Measurements from ENCODE around the gene GALR2. TPM values are rescaled to one million over a fixed set of nuclear protein-coding genes. Genes with fewer than 3 reads are reported as not detected.
"Not testable (repeated sequence)": the region's sequence is repeated elsewhere in the genome, so short reads cannot be mapped to it uniquely, and the experiment has no call there.

GALR2 gene
- total RNA-seq, 3 donors from 2014 or later: 6.1 to 12.6 (median 10.2) TPM

- H3K36me3 Mint-ChIP-seq (ENCODE audit: insufficient read depth): peaks cover 53% of the 10 kb centered on the region
- H3K9me3 Mint-ChIP-seq; H3K27me3 Mint-ChIP-seq (ENCODE audit: low read depth); DNase-seq; ATAC-seq; H3K4me3 Mint-ChIP-seq: not testable (repeated sequence)
- H3K4me1 Mint-ChIP-seq (ENCODE audit: low read depth): peaks cover 12% of the 10 kb centered on the region
These were observed 30.0 kb upstream of the GALR2 start for GRCh38 chr17:76044475-76045007.

DNA sequence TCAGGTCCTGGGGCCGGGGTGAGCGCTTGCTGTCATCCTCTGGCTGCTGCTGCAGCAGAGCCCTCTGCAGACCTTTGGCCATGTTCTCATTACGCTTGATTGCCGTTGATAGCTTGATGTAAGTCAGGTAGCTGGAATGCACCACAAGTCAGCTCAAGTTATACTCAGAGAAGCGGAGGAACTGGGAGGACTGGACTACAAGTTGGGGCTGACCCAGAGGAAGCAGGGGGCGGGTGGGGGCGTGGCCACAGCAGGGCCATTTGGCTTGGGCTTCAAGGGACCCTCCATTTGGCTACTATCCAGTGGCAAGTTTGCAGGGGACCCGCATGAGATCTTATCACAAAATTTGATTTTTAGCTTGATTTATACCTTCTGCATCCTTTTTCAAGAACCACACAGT is 28.5 kb upstream of the GALR2 start:
- Mint-ChIP-seq H3K36me3 (ENCODE audit: insufficient read depth) (peaks cover 57% of the 10 kb centered on the region), H3K27me3 (ENCODE audit: low read depth) (no peaks in the 10 kb centered on the region), H3K9me3 (no peaks in the 10 kb centered on the region), H3K4me1 (ENCODE audit: low read depth) (peaks cover 19% of the 10 kb centered on the region), H3K4me3 (no peak overlapping the region)
- ATAC-seq: no peak
- DNase-seq: no peak

- peaks cover 19% of the 10 kb centered on the region for H3K4me1 Mint-ChIP-seq (ENCODE audit: low read depth)
- H3K27me3 Mint-ChIP-seq (ENCODE audit: low read depth): no peaks in the 10 kb centered on the region
- no peaks in the 10 kb centered on the region for H3K9me3 Mint-ChIP-seq
- H3K4me3 Mint-ChIP-seq: no peak overlapping the region
- peaks cover 59% of the 10 kb centered on the region for H3K36me3 Mint-ChIP-seq (ENCODE audit: insufficient read depth)
- DNase-seq: no peak
- ATAC-seq: no peak
These were observed 26.5 kb upstream of the GALR2 start for GRCh38 chr17:76048025-76048605.

GRCh38 chr17:76048711-76049110 is 25.9 kb upstream of the GALR2 start:
- H3K36me3 Mint-ChIP-seq (ENCODE audit: insufficient read depth): peaks cover 58% of the 10 kb centered on the region
- peaks cover 23% of the 10 kb centered on the region for H3K4me1 Mint-ChIP-seq (ENCODE audit: low read depth)
- DNase-seq (no peak), ATAC-seq (no peak)
- H3K27me3 Mint-ChIP-seq (ENCODE audit: low read depth): no peaks in the 10 kb centered on the region
- no peak overlapping the region for H3K4me3 Mint-ChIP-seq
- H3K9me3 Mint-ChIP-seq: no peaks in the 10 kb centered on the region

GRCh38 chr17:76049239-76049638 is 25.3 kb upstream of the GALR2 start:
- DNase-seq (no peak), ATAC-seq (no peak)
- Mint-ChIP-seq H3K9me3 (no peaks in the 10 kb centered on the region), H3K27me3 (ENCODE audit: low read depth) (no peaks in the 10 kb centered on the region), H3K36me3 (ENCODE audit: insufficient read depth) (peaks cover 59% of the 10 kb centered on the region), H3K4me1 (ENCODE audit: low read depth) (peaks cover 27% of the 10 kb centered on the region), H3K4me3 (no peak overlapping the region)

GRCh38 chr17:76049836-76050537 is 24.6 kb upstream of the GALR2 start:
- Mint-ChIP-seq H3K36me3 (ENCODE audit: insufficient read depth) (peaks cover 54% of the 10 kb centered on the region), H3K9me3 (no peaks in the 10 kb centered on the region), H3K27me3 (ENCODE audit: low read depth) (no peaks in the 10 kb centered on the region), H3K4me3 (no peak overlapping the region), H3K4me1 (ENCODE audit: low read depth) (peaks cover 27% of the 10 kb centered on the region)
- ATAC-seq (no peak), DNase-seq (no peak)

DNA sequence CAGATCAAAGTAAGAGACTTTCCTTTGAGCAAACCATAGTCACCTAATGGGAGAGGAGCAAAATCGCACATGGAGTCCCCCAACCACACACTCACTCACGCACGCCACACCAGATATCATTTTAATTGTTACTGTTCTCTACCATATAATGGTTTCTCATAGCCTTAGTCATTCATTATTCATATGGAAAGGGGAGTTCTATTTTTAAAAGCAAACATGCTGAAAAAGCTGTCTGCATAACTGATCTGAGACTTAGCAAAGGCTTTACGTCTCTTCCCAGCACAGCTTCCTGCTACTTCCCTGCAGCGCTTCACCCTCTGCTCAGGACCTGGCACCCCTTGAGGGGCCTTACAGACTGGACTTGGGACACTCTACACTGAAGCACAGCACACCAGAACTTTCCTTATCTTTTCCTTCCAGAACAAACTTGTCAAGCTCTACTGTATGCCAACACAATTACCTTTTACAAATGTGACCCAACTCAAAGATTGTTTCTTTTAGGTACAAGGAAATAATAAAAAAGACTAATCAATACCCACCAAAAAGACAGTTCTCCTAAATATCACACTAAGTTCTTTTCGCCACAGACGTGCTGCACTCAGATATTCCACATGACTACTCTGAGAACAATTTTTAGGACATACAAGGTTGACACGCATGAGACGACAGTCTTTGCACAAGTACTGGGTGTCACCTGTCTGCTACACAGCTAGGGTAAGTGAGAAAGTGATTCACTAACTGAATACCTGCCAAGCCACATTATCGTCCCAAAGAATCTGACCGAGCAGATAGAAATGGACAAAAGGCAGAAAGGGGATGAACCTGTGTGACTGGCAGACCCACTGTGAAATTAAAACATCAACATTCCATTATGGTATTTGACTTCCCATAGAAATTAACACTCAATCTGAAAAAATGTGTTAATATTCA is 23.8 kb upstream of the GALR2 start:
- Mint-ChIP-seq H3K36me3 (ENCODE audit: insufficient read depth) (peaks cover 46% of the 10 kb centered on the region), H3K4me3 (no peak overlapping the region), H3K4me1 (ENCODE audit: low read depth) (peaks cover 27% of the 10 kb centered on the region), H3K9me3 (no peaks in the 10 kb centered on the region), H3K27me3 (ENCODE audit: low read depth) (no peaks in the 10 kb centered on the region)
- peak; percentile 45 to 73 for ATAC-seq
- no peak for DNase-seq

- ATAC-seq (no peak), DNase-seq (no peak)
- Mint-ChIP-seq H3K4me1 (ENCODE audit: low read depth) (peaks cover 29% of the 10 kb centered on the region), H3K36me3 (ENCODE audit: insufficient read depth) (peaks cover 50% of the 10 kb centered on the region), H3K9me3 (no peaks in the 10 kb centered on the region), H3K4me3 (no peak overlapping the region), H3K27me3 (ENCODE audit: low read depth) (no peaks in the 10 kb centered on the region)
These were observed 23.0 kb upstream of the GALR2 start for GRCh38 chr17:76051561-76051960.

DNA sequence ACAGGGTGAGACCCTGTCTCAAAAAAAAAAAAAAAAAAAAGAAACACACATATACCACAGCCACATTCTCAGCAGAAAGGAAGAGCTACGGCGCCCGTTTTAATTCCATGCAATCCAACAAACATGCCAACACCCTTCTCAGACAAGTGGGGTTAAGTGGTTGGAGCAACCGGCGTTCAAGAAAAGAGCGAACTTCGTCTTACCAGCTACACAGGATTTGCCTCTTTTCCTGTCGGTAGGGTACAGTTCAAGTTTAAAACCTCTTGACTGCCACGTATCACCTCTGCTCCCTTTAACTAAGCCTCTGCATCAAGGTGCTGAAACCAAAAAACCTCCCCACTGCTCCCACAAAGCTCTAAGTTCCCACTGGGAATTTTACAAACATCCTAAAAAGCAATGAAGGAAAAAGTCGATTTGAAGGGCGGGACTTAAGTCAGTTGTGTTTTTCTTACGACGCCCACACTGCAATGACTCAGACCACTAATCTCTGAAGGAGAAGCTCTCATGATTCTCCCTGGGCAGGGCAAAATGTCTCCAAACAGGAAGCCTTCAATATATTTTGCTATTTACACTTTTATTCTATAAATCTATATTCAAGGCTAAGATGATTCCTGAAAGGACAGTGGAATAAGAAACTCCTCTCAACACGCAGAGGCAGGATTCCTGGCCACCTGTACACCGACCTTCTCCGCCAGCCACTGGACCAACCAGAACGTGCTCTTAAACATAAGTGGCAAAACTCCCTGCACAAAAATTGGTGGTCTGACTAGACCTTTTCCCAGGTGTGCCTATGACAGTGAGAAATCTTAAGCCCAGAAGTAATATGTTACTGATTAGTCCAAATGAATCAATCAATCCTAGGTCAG is 21.1 kb upstream of the GALR2 start:
- Mint-ChIP-seq H3K9me3 (no peaks in the 10 kb centered on the region), H3K27me3 (ENCODE audit: low read depth) (no peaks in the 10 kb centered on the region), H3K4me1 (ENCODE audit: low read depth) (peaks cover 25% of the 10 kb centered on the region), H3K4me3 (no peak overlapping the region), H3K36me3 (ENCODE audit: insufficient read depth) (peaks cover 50% of the 10 kb centered on the region)
- ATAC-seq (peak in 1 of 2 donors; percentile 78), DNase-seq (no peak)

DNA sequence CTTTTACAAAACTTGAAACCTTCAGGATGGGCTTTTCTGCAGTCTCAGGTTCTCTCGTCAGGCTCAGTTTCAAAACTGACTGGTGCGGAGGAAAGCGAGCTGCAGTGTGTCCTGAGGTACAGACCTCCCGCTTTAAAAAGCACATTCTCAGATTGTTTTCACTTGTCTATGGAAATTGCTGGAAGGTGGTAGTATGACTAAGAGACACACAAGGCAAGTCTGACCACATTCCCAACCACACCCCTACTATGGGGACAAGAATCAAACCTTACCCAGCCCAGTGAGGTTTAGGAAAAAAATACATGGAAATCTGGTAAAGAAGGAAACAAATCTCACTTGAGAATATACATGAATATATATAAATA is 20.5 kb upstream of the GALR2 start:
- Mint-ChIP-seq H3K4me3 (no peak overlapping the region), H3K27me3 (ENCODE audit: low read depth) (no peaks in the 10 kb centered on the region), H3K9me3 (no peaks in the 10 kb centered on the region), H3K36me3 (ENCODE audit: insufficient read depth) (peaks cover 49% of the 10 kb centered on the region), H3K4me1 (ENCODE audit: low read depth) (peaks cover 20% of the 10 kb centered on the region)
- no peak for ATAC-seq
- DNase-seq: no peak

DNA sequence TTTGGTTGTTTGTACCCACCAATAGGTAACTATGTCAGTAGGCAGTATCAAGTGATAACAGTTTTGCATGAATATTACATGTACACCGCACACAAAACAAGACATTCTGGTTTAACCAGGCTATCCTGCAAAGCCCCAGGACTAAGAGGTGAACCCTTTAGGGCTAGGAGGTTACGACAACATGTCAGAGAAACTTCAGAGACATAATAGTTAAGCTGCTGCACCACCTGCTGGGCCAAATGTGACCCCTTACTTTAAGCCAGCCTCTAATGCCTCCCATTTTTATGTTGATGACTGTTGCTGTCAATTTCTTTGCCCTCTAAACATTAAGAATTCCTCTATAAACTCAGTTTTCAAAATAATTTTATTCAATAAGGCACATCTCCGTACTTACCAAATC is 17.7 kb upstream of the GALR2 start:
- Mint-ChIP-seq H3K9me3 (no peaks in the 10 kb centered on the region), H3K4me3 (no peak overlapping the region), H3K27me3 (ENCODE audit: low read depth) (no peaks in the 10 kb centered on the region), H3K36me3 (ENCODE audit: insufficient read depth) (peaks cover 47% of the 10 kb centered on the region), H3K4me1 (ENCODE audit: low read depth) (peaks cover 10% of the 10 kb centered on the region)
- DNase-seq (no peak), ATAC-seq (no peak)

DNA sequence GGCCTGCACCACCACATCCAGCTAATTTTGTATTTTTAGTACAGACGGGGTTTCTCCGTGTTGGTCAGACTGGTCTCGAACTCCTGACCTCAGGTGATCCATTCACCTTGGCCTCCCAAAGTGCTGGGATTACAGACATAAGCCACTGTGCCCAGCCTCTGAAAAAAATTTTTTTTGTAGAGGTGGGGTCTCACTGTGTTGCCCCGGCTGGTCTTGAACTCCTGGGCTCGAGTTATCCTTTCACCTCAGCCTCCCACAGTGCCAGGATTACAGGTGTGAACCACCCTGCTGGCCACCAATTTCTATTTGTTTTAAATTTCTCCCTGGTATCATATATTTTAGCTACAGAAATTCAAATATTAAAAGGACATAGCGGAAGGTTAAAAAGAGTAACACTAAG is 16.3 kb upstream of the GALR2 start:
- DNase-seq; H3K4me3 Mint-ChIP-seq; ATAC-seq; H3K9me3 Mint-ChIP-seq; H3K27me3 Mint-ChIP-seq (ENCODE audit: low read depth): not testable (repeated sequence)
- H3K4me1 Mint-ChIP-seq (ENCODE audit: low read depth): peaks cover 15% of the 10 kb centered on the region
- peaks cover 51% of the 10 kb centered on the region for H3K36me3 Mint-ChIP-seq (ENCODE audit: insufficient read depth)

- no peaks in the 10 kb centered on the region for H3K27me3 Mint-ChIP-seq (ENCODE audit: low read depth)
- H3K4me1 Mint-ChIP-seq (ENCODE audit: low read depth): peaks cover 31% of the 10 kb centered on the region
- H3K4me3 Mint-ChIP-seq: peak overlapping the region; percentile 43
- peaks cover 51% of the 10 kb centered on the region for H3K36me3 Mint-ChIP-seq (ENCODE audit: insufficient read depth)
- peak; percentile 33 for DNase-seq
- H3K9me3 Mint-ChIP-seq: no peaks in the 10 kb centered on the region
- peak; percentile 88 to 89 for ATAC-seq
These were observed 10.6 kb upstream of the GALR2 start for GRCh38 chr17:76063875-76064546.
